TTC549 (cell line): ENCODE measurements around the gene CYS1.
"Not testable (repeated sequence)": the region's sequence is repeated elsewhere in the genome, so short reads cannot be mapped to it uniquely, and the experiment has no call there.

ENCODE experiments used
- FAIRE-seq: peaks from 2 replicates; lab custom pipeline; 2012; peaks lifted over from hg19 to GRCh38; lab: Jason Lieb, UNC

CYS1 gene

GRCh38 chr2:10028988-10029874, 51.0 kb downstream of the CYS1 start:
- FAIRE-seq, result no peak

DNA sequence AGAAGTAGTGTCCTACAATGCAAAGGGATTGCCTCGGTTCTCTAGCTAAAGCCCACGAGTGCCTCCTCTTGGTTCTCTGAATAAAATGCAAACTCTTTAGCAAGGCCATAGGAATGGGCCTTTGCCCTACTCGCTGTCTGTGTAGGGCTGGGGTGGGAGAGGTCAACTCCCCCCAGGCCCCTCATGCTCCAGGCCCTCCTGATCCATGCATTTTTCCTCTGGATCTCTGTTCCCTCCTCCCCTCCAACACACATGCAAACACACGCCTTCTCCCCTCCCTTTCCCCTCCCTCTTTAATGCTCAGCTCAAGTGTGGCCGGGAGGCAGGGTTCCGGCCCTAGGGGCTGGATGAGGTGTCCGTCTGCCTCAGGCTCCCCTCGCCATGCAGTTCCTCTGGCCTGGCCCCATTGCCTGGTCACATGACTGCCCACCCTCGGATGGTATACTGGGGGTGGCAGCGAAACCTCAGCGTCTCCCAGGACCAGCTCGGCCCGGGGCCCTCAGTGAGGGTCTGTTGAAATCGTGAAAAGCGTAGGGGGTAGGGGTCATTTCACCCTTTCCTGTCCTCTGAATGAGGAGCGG, 51.7 kb downstream of the CYS1 start:
- FAIRE-seq, result no peak

DNA sequence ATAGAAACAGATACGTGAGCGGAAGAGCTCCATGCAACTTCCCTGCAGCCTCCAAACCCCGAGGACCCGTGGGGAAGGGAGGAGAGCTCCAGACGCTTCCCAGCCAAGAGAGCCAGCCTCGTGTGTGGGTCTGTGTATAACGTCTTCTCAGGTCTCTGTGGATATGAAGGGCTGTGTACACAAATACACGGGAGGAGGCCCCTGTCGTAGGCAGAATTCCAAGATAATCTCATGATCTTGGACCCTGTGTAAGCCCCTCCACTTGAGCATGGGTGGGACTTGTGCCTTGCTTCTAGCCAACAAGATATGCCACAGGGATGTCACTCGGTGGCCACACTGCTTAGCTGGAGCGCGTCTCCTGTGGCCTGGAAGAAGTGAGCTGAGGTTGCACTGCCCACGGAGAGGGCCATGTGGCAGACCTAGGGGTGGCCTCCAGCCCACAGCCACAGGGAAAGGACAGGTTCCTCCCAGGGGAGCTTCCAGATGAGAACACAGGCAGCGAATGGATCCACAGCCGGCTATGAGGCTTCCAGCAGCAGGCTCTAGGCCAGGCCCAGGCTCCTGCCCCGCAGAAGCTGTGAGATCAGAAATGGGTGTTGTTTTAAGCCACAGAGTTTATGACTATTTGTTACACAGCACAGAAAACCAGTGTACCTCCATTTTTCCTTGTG, 52.4 kb downstream of the CYS1 start:
- FAIRE-seq, result no peak

DNA sequence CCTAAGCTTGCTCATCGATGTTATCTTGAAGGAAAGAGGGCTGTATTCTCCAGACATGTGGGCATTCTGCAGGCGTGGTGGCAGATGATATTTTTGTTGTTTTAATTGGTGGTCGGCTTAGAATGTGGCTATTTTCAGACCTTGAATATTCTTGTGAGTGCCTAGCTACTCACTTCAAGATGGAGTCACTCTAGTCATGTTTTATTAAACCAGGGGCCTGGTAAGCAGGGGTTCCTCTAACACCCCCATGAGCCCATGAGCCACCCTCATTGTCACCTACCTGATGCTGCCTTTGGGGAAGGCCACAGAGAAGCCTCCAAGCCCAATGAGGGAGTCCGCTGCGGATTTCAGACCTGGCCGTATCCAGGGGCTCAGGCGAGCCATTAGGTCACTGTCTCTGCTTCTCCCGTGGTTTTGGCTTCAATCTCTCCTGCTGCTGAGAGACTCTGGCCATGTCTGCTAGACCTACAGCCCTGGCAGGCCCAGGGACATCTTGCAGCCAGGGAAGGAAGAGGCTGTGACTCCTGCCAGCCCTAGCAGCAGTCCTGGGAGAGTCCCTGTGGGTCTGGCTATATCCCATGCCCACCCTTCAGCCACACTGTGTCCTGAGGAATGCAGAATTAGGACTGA, 53.2 kb downstream of the CYS1 start:
- no peak for FAIRE-seq

DNA sequence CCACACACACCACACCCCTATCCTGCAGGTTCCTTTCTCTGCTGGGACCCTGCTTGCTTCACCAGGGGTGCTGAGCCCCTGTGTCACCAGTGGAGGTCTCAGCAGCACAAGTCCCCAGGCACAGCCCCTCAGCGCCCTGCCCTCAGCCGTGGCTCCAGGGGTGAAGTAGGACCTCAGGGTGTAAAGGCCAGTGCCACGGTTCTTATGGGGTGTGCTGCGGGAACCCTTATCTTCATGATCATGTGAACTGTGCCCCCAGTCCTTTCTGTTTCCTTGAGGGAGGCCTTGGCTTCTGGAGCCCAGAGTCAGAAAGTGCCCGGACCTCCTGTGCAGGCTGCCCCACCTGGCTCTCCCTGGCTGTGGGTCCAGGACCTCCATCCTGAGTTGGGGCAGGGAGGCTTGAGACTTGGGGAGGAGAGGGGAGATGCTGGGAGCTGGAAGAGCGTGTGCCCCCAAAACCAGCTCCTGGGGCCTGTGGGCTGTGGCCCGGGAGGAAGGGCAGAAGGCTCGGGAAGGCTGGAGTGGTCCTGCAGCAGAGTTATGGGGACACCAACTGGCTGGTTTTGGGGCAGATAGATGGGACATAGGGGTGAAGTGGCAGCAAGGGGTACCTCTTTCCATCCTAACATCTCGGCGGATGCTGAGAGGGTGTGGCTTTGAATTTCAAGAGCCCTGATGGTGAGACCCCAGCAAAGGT, 57.1 kb downstream of the CYS1 start:
- FAIRE-seq, result no peak

DNA sequence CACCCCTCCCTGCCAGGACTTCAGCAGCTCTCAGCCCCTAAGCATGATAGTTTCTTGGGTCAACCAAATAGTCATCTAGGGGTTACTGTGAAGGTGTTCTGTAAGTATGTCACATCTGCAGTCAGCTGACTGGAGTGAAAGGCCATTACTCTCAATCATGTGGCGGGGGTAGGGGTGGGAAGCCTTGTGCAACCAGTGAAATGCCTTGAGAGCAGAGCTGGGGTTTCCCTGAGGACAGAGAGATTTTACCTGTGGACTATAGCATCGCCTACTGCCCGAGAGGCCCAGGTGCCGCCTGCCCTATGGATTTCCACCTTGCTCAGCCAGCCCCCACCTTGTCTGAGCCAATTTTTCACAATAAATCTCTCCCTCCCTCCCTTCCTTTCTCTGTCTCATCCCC, 57.8 kb downstream of the CYS1 start:
- no peak for FAIRE-seq

- FAIRE-seq, result no peak
Observed at GRCh38 chr2:10022041-10022421, 58.2 kb downstream of the CYS1 start.

GRCh38 chr2:10019602-10020400, 60.4 kb downstream of the CYS1 start:
- no peak for FAIRE-seq

DNA sequence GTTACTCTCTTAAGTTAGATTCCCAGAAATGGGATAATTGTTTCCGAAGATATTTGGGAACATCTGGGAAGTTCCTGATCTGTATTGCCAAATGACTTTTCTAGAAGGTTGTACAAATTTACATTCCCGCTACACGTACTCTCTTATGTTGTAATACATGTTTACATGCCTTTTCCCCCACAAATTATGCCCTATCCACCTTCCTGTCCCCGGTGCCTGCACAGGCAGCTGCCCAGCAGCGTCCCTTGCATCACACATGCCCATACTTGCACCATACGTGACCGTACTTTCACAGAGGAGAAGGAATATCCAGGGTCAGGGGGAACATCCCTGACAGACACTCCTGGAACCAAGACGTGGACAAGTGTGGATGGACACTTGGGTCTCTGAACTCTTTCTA, 61.0 kb downstream of the CYS1 start:
- no peak for FAIRE-seq

- no peak for FAIRE-seq
Observed at GRCh38 chr2:10017313-10017941, 62.8 kb downstream of the CYS1 start.

DNA sequence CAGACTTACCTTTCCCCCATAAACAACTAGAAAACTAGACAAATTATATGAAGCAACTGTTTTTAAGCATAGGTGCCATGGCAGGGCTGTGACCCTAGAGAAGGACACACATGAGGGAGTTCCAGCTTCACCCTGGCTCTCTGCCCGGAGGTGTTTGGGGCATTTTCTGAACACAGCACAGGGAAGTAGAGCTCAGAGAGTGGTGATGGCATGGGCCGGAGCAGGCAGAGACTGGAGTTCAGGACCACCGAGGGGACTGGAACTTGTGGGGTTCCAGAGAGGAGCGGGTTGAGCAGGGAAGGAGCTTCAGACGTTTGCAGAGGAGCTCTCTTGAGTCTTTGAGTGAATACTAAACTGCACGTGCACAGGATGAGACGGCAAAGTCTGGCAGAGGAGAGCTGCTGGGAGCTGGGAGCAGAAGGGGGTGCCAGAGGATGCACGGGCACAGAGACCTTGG, 63.4 kb downstream of the CYS1 start:
- no peak for FAIRE-seq

- no peak for FAIRE-seq
Observed at GRCh38 chr2:10016001-10016801, 64.0 kb downstream of the CYS1 start.

GRCh38 chr2:10015376-10015989, 64.7 kb downstream of the CYS1 start:
- not testable (repeated sequence) for FAIRE-seq

GRCh38 chr2:10014418-10015190, 65.6 kb downstream of the CYS1 start:
- FAIRE-seq, result no peak

DNA sequence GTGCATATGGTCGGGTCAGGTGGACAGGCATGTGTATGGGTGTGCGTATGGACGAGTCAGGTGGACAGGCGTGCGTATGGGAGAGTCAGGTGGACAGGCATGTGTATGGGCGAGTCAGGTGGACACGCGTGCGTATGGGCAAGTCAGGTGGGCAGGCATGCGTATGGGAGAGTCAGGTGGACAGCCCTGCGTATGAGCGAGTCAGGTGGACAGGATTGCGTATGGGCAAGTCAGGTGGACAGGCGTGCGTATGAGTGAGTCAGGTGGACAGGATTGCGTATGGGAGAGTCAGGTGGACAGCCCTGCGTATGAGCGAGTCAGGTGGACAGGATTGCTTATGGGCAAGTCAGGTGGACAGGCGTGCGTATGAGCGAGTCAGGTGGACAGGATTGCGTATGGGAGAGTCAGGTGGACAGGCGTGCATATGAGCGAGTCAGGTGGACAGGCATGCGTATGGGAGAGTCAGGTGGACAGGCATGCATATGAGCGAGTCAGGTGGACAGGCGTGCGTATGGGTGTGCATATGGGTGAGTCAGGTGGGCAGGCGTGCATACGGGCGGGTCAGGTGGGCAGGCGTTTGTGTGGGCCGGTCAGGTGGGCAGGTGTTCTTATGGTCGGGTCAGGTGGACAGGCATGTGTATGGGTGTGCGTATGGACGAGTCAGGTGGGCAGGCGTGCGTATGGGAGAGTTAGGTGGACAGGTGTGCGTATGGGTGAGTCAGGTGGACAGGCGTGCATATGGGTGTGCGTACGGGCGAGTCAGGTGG, 66.4 kb downstream of the CYS1 start:
- FAIRE-seq, result not testable (repeated sequence)

DNA sequence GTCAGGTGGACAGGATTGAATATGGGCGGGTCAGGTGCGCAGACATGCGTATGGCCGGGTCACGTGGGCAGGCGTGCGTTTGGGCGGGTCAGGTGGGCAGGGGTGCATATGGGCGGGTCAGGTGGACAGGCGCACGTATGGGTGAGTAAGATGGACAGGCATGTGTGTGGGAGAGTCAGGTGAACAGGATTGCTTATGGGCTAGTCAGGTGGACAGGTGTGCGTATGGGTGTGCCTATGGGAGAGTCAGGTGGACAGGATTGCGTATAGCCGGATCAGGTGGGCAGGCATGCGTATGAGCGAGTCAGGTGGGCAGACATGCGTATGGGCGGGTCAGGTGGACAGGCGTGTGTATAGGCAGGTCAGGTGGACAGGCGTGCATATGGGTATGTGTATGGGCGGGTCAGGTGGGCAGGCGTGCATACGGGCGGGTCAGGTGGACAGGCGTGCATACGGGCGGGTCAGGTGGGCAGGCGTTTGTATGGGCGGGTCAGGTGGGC, 67.2 kb downstream of the CYS1 start:
- no peak for FAIRE-seq

DNA sequence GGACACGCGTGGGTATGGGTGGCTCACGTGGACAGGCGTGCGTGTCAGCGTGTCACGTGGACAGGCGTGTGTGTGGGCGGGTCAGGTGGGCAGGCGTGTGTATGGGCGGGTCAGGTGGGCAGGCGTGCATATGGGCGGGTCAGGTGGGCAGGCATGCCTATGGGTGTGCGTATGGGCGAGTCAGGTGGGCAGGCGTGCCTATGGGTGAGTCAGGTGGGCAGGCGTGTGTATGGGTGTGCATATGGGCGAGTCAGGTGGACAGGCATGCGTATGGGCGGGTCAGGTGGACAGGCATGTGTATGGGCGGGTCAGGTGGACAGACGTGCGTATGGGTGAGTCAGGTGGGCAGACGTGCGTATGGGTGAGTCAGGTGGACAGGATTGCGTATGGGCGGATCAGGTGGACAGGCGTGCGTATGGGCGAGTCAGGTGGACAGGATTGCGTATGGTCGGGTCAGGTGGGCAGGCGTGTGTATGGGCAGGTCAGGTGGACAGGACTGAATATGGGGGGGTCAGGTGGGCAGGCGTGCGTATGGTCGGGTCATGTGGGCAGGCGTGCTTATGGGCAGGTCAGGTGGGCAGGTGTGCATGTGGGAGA, 67.7 kb downstream of the CYS1 start:
- not testable (repeated sequence) for FAIRE-seq
